ENCODE measurements around the gene RCE1. TPM values are rescaled to one million over a fixed set of nuclear protein-coding genes. Genes with fewer than 3 reads are reported as not detected.

Gene RCE1
- total RNA-seq, 1 experiment from 2014 or later: 17.8 TPM

DNA sequence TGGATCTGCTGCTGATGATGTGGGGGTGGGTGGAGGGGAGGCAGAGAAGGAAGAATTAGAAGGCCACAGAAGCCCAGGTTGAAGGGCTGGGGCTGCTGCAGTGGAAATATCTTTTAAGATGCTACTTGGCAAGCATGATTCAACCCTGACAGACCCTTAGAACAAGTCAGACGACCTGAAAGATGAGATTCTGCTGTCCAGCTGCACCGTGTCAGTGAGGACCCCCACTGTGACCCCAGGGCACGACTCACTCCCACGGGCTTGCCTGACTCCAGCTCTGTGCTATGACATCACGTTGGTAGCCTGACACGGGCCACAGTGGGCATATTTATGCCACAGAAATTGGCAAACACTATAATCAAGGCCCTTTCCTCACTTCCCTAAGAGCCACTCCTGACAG is 49.7 kb downstream of the RCE1 start:
- in situ Hi-C loops (cut with HindIII; ENCODE audit: low pct_unique_long_range_greater_than_20kb, low sequenced_read_pairs): no loop called here
- DNase-seq (ENCODE audit: low read depth, low spot score): no peak

- in situ Hi-C loops (cut with HindIII; ENCODE audit: low pct_unique_long_range_greater_than_20kb, low sequenced_read_pairs): no loop called here
- no peak for DNase-seq (ENCODE audit: low read depth, low spot score)
Measured at GRCh38 chr11:66894141-66894540, 50.9 kb downstream of the RCE1 start.

Other genes with a start within 250 kb of the RCE1 start
- gene RBM14, start 226.8 kb upstream of the RCE1 start, total RNA-seq (2014; rRNA removed; shearing (Covaris generic)): 23.3 and 26.1 TPM in 2 replicates
- 58.3 and 73.6 TPM in 2 replicates for gene RBM4, start 204.7 kb upstream of the RCE1 start, total RNA-seq (2014; rRNA removed; shearing (Covaris generic))
- 8.1 and 11.0 TPM in 2 replicates for gene RBM4B, start 165.6 kb upstream of the RCE1 start, total RNA-seq (2014; rRNA removed; shearing (Covaris generic))
- gene SPTBN2, start 114.2 kb upstream of the RCE1 start, total RNA-seq (2014; rRNA removed; shearing (Covaris generic)): 19.5 and 23.3 TPM in 2 replicates
- 3.9 and 5.8 TPM in 2 replicates for gene LRFN4, start 13.6 kb downstream of the RCE1 start, total RNA-seq (2014; rRNA removed; shearing (Covaris generic))
- 17.0 and 19.9 TPM in 2 replicates for gene PC, start 114.9 kb downstream of the RCE1 start, total RNA-seq (2014; rRNA removed; shearing (Covaris generic))
- gene C11orf86, start 131.9 kb downstream of the RCE1 start, total RNA-seq (2014; rRNA removed; shearing (Covaris generic)): not detected in 2 replicates
- 0.19 TPM in 1 of 2 replicates, not detected in the other for gene SYT12, start 179.7 kb downstream of the RCE1 start, total RNA-seq (2014; rRNA removed; shearing (Covaris generic))
- not detected in 2 replicates for gene RHOD, start 213.4 kb downstream of the RCE1 start, total RNA-seq (2014; rRNA removed; shearing (Covaris generic))